Breast epithelium (tissue), 4 donors: ENCODE results near the gene IL22. TPM values are rescaled to one million over a fixed set of nuclear protein-coding genes. Genes with fewer than 3 reads are reported as not detected.

ENCODE experiments used
- DNase-seq, 2 donors: peaks; one replicate each; pipeline ENCODE4 v3.0.0-alpha.2; 2019; ENCODE audit warnings: low spot score in 2 of 2
- H3K27ac ChIP-seq, 2 donors: fragments of 200-600 bp; sonication (generic) in 1 of 2; one replicate each; pipeline ENCODE4 v1.5.1; 2016 to 2019; ENCODE audit warnings: mild to moderate bottlenecking in 1 of 2
- H3K27me3 ChIP-seq, 2 donors: fragments of 200-600 bp; sonication (generic) in 1 of 2; one replicate each; pipeline versions ENCODE4 v1.5.1 to v1.6.0; 2017 to 2019; ENCODE audit warnings: control low read depth in 1 of 2, mild to moderate bottlenecking in 1 of 2
- H3K36me3 ChIP-seq: fragments of 200-600 bp; one replicate; pipeline ENCODE4 v1.5.1; 2019
- H3K4me1 ChIP-seq, 2 donors: fragments of 200-600 bp; sonication (generic); one replicate each; pipeline ENCODE4 v1.5.1; 2016 to 2019; ENCODE audit warnings: control low read depth in 1 of 2
- H3K4me3 ChIP-seq, 3 donors: fragments of 200-600 bp; sonication (generic); 1 replicate in 2 of 3; 2 replicates in 1 of 3; pipeline ENCODE4 v1.5.1; 2016 to 2019; ENCODE audit warnings: mild to moderate bottlenecking in 3 of 3, moderate library complexity in 2 of 3
- H3K9me3 ChIP-seq, 2 donors: fragments of 200-600 bp; sonication (generic) in 1 of 2; one replicate each; pipeline ENCODE4 v1.5.1; 2016 to 2019; ENCODE audit warnings: control low read depth in 1 of 2
- POLR2A ChIP-seq: fragments of 450-650 bp; IDR thresholded peaks from one replicate; pipeline ENCODE4 v1.6.1; 2016; ENCODE audit warnings: antibody characterized with exemption, mild to moderate bottlenecking, moderate library complexity
- POLR2AphosphoS5 ChIP-seq, 3 donors: sonication (generic); formaldehyde crosslinking; IDR thresholded peaks; one replicate each; pipeline ENCODE4 v1.6.1; 2017; ENCODE audit warnings: antibody characterized with exemption in 3 of 3
- intact Hi-C: fragments of 100-400 bp; cut with DNase I; formaldehyde crosslinking; loops from one replicate; pipeline ENCODE4 v1.15.1; 2023; ENCODE audit warnings: low total_unique reads
- total RNA-seq, 3 donors: library from RNA; depleted of rRNA; stranded (reverse); fragments of >200 nt; gene quantifications; one replicate each; pipeline ENCODE4 v1.1.0, GENCODE V29; 2016
- TF ChIP-seq, protein P1 (sequence below), 3 donors: fragments of 450-650 bp; IDR thresholded peaks; one replicate each; pipeline ENCODE4 v1.5.1; 2016 to 2017; ENCODE audit warnings: antibody characterized with exemption in 3 of 3, mild to moderate bottlenecking in 3 of 3, moderate library complexity in 3 of 3

The IL22 gene
- total RNA-seq, 3 donors from 2014 or later = not detected

- intact Hi-C loops = no loop called here
- no peaks in the 10 kb centered on the region for H3K27me3 ChIP-seq
- H3K27ac ChIP-seq = no peak overlapping the region
- H3K9me3 ChIP-seq = peaks cover 0 to 5% of the 10 kb centered on the region in 2 donors
- H3K4me1 ChIP-seq = no peaks in the 10 kb centered on the region
- TF ChIP-seq POLR2AphosphoS5 (IDR thresholded peaks at IDR 0.05) (no peak), POLR2A (no peak)
- TF ChIP-seq, protein P1, sequence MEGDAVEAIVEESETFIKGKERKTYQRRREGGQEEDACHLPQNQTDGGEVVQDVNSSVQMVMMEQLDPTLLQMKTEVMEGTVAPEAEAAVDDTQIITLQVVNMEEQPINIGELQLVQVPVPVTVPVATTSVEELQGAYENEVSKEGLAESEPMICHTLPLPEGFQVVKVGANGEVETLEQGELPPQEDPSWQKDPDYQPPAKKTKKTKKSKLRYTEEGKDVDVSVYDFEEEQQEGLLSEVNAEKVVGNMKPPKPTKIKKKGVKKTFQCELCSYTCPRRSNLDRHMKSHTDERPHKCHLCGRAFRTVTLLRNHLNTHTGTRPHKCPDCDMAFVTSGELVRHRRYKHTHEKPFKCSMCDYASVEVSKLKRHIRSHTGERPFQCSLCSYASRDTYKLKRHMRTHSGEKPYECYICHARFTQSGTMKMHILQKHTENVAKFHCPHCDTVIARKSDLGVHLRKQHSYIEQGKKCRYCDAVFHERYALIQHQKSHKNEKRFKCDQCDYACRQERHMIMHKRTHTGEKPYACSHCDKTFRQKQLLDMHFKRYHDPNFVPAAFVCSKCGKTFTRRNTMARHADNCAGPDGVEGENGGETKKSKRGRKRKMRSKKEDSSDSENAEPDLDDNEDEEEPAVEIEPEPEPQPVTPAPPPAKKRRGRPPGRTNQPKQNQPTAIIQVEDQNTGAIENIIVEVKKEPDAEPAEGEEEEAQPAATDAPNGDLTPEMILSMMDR (IDR thresholded peaks at IDR 0.05) = no peak
- H3K4me3 ChIP-seq = no peak overlapping the region
- H3K36me3 ChIP-seq = no peaks in the 10 kb centered on the region
- no peak for DNase-seq
These were observed 7.1 kb downstream of the IL22 start for GRCh38 chr12:68246350-68246749.

GRCh38 chr12:68245180-68246021 lies 8.0 kb downstream of the IL22 start:
- no peaks in the 10 kb centered on the region for H3K27me3 ChIP-seq
- peaks cover 0 to 5% of the 10 kb centered on the region in 2 donors for H3K9me3 ChIP-seq
- H3K36me3 ChIP-seq = no peaks in the 10 kb centered on the region
- intact Hi-C loops = loop anchor here (1.0 kb wide), 1 partner anchor 11 kb away; no protein-coding TSS in a partner anchor
- H3K27ac ChIP-seq = peak overlapping the region in 1 of 2 donors; percentile 38
- DNase-seq = no peak
- TF ChIP-seq, protein P1 (IDR thresholded peaks at IDR 0.05) = no peak
- TF ChIP-seq POLR2AphosphoS5 (IDR thresholded peaks at IDR 0.05) = no peak
- TF ChIP-seq POLR2A = no peak
- no peaks in the 10 kb centered on the region for H3K4me1 ChIP-seq
- H3K4me3 ChIP-seq = peak overlapping the region in 2 of 3 donors; percentile 29 to 54

- intact Hi-C loops = no loop called here
- TF ChIP-seq, protein P1 (IDR thresholded peaks at IDR 0.05) = no peak
- TF ChIP-seq POLR2A = no peak
- Histone ChIP-seq H3K4me1 (no peaks in the 10 kb centered on the region), H3K27ac (no peak overlapping the region), H3K36me3 (no peaks in the 10 kb centered on the region), H3K27me3 (no peaks in the 10 kb centered on the region), H3K4me3 (no peak overlapping the region), H3K9me3 (peaks cover 0 to 5% of the 10 kb centered on the region in 2 donors)
- no peak for DNase-seq
These were observed 10.6 kb downstream of the IL22 start for GRCh38 chr12:68242777-68243176.

- H3K4me3 ChIP-seq = peak overlapping the region in 1 of 3 donors; percentile 33
- H3K27ac ChIP-seq = peak overlapping the region; percentile 27 to 50
- no peak for DNase-seq
- no peaks in the 10 kb centered on the region for H3K36me3 ChIP-seq
- H3K9me3 ChIP-seq = no peaks in the 10 kb centered on the region
- H3K4me1 ChIP-seq = no peaks in the 10 kb centered on the region
- intact Hi-C loops = no loop called here
- H3K27me3 ChIP-seq = no peaks in the 10 kb centered on the region
- no peak for TF ChIP-seq POLR2A
- TF ChIP-seq, protein P1 (IDR thresholded peaks at IDR 0.05) = no peak
- no peak for TF ChIP-seq POLR2AphosphoS5 (IDR thresholded peaks at IDR 0.05)
These were observed 12.4 kb downstream of the IL22 start for GRCh38 chr12:68240975-68241374.

DNA sequence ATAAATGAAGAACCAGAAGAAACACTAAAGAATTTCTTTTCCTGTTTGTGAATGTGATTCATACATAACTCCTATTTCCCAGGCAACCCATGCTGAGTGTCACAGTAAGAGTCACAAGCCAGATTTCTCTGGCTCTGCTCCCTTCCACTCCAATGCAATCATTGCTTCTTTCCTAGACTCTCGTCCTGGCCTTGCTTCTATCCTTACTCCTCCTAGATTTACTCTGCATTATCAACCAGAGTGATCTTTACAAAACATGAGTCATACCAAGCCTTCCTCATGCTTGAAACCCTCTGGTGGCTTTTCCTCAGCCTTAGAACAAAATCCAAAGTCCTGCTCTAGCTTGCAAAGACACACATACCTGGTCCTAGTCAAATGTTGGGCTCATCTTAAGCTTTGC lies 13.3 kb downstream of the IL22 start:
- DNase-seq = no peak
- intact Hi-C loops = no loop called here
- no peaks in the 10 kb centered on the region for H3K9me3 ChIP-seq
- TF ChIP-seq POLR2A = no peak
- no peak for TF ChIP-seq POLR2AphosphoS5 (IDR thresholded peaks at IDR 0.05)
- TF ChIP-seq, protein P1 (IDR thresholded peaks at IDR 0.05) = no peak
- H3K36me3 ChIP-seq = no peaks in the 10 kb centered on the region
- H3K4me3 ChIP-seq = no peak overlapping the region
- H3K27ac ChIP-seq = peak overlapping the region in 1 of 2 donors; percentile 50
- no peaks in the 10 kb centered on the region for H3K27me3 ChIP-seq
- no peaks in the 10 kb centered on the region for H3K4me1 ChIP-seq
